HG02970 (cell line): ENCODE measurements around the gene GSDME.

ENCODE experiments used
- ATAC-seq: cut with Tn5 transposase; IDR thresholded peaks from one replicate; pipeline ENCODE4 v1.9.1; 2021; ENCODE audit warnings: mild to moderate bottlenecking, moderate library complexity, moderate number of reproducible peaks; ENCODE audit not compliant: unreplicated experiment, low FRiP score

The GSDME gene

GRCh38 chr7:24724451-24725190, 32.6 kb downstream of the GSDME start:
- ATAC-seq, result no peak

- no peak for ATAC-seq
Observed at GRCh38 chr7:24723178-24723530, 34.1 kb downstream of the GSDME start.

GRCh38 chr7:24722386-24723177, 34.7 kb downstream of the GSDME start:
- ATAC-seq, result no peak

- no peak for ATAC-seq
Observed at GRCh38 chr7:24721481-24722001, 35.7 kb downstream of the GSDME start.

- ATAC-seq, result no peak
Observed at GRCh38 chr7:24720283-24720682, 37.0 kb downstream of the GSDME start.

- ATAC-seq, result peak; percentile 59
Observed at GRCh38 chr7:24718977-24719491, 38.2 kb downstream of the GSDME start.

- no peak for ATAC-seq
Observed at GRCh38 chr7:24718431-24718831, 38.8 kb downstream of the GSDME start.

- no peak for ATAC-seq
Observed at GRCh38 chr7:24717694-24718320, 39.5 kb downstream of the GSDME start.

- no peak for ATAC-seq
Observed at GRCh38 chr7:24717247-24717622, 40.0 kb downstream of the GSDME start.

- ATAC-seq, result no peak
Observed at GRCh38 chr7:24716480-24717246, 40.6 kb downstream of the GSDME start.

- no peak for ATAC-seq
Observed at GRCh38 chr7:24715661-24716479, 41.4 kb downstream of the GSDME start.

- no peak for ATAC-seq
Observed at GRCh38 chr7:24715171-24715570, 42.1 kb downstream of the GSDME start.

- ATAC-seq, result no peak
Observed at GRCh38 chr7:24714676-24715010, 42.6 kb downstream of the GSDME start.

- ATAC-seq, result no peak
Observed at GRCh38 chr7:24713850-24714675, 43.2 kb downstream of the GSDME start.

GRCh38 chr7:24713039-24713793, 44.0 kb downstream of the GSDME start:
- ATAC-seq, result no peak

GRCh38 chr7:24709585-24710360, 47.5 kb downstream of the GSDME start:
- ATAC-seq, result no peak

GRCh38 chr7:24709051-24709450, 48.2 kb downstream of the GSDME start:
- ATAC-seq, result no peak
